ENCODE results near the gene CDH1. TPM values are rescaled to one million over a fixed set of nuclear protein-coding genes. Genes with fewer than 3 reads are reported as not detected.

The CDH1 gene
- total RNA-seq, 2 experiments from 2014 or later, result 1.7 to 2.7 TPM

DNA sequence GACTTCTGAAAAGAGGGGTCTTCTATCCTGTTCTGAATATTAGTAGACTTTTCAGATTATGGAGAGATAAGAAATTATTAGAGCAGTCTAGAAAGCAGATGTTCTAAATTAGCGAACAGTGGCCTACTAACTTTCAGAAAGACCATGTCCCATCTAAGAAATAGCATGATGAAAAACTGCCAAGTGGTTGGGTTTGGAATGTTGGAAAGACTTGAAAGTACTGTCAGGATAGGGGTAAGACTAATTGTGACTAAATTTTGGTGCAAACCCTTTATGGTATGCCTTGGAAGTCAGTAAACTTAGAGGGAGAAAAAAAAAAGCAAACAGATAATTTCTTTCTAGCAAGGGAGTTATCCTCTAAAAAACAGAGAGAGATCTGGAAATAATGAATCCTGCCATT lies 147.3 kb downstream of the CDH1 start:
- Mint-ChIP-seq H3K4me1 (ENCODE audit: low read depth) (no peaks in the 10 kb centered on the region), H3K4me3 (no peak overlapping the region), H3K9me3 (no peaks in the 10 kb centered on the region), H3K36me3 (ENCODE audit: low read depth) (peaks cover 10% of the 10 kb centered on the region), H3K27ac (no peak overlapping the region), H3K27me3 (ENCODE audit: low read depth) (no peaks in the 10 kb centered on the region)
- no peak for DNase-seq
- intact Hi-C loops (cut with micrococcal nuclease), result no loop called here
- CTCF ChIA-PET, result no interaction called here

Other genes starting within 250 kb of the CDH1 start
- gene ZFP90, start 198.0 kb upstream of the CDH1 start, total RNA-seq, result 10 to 100 TPM; 27.5 to 30.2 TPM
- 10 to 100 TPM; 20.1 to 23.3 TPM for gene CDH3, start 92.0 kb upstream of the CDH1 start, total RNA-seq
- gene TANGO6, start 106.2 kb downstream of the CDH1 start, total RNA-seq, result 10 to 100 TPM; 21.6 to 22.3 TPM

All from activated naive CD4-positive, alpha-beta T cell treated with anti-CD3 and anti-CD28 coated beads for 36 hours (primary cell).